ENCODE measurements around the gene GOLM1. TPM values are rescaled to one million over a fixed set of nuclear protein-coding genes. Genes with fewer than 3 reads are reported as not detected.

The GOLM1 gene
- total and polyA plus RNA-seq, 2 of the 13 experiments (the other 11 are each of a cell fraction or from before 2014, with no cell fraction given), result 0.20 to 0.30 TPM

GRCh38 chr9:86041311-86041741, 58.0 kb downstream of the GOLM1 start:
- ChIA-PET POLR2A (no interaction called here), CTCF (ENCODE audit: low intra/inter-chr PET ratio, low total read pairs) (no interaction called here)
- no peak overlapping the region for H3K4me3 ChIP-seq (replicated peaks in 1 of 3; ENCODE audit: insufficient read depth in 1 of 3, low read depth in 2 of 3, low read length in 3 of 3)
- WGBS (ENCODE audit: low lambda C conversion rate), result 100% methylated on average over 1 of the region's 8 CpGs
- FAIRE-seq (no peak), DNase-seq (ENCODE audit: low spot score) (no peak), ATAC-seq (no peak)
- no peaks in the 10 kb centered on the region for H3K9me3 ChIP-seq (ENCODE audit: low read length)
- no peak overlapping the region for H3K9ac ChIP-seq (ENCODE audit: insufficient read depth, low read depth, low read length)
- TF ChIP-seq ZSCAN12 (CRISPR knock-in tag; IDR thresholded peaks at IDR 0.05), result no peak
- TF ChIP-seq MEIS1 (CRISPR knock-in tag; IDR thresholded peaks at IDR 0.05; ENCODE audit: borderline replicate concordance), result no peak
- no peak for TF ChIP-seq JDP2 (CRISPR knock-in tag; IDR thresholded peaks at IDR 0.05; ENCODE audit: borderline replicate concordance)
- no peak for TF ChIP-seq ZNF367 (CRISPR knock-in tag; IDR thresholded peaks at IDR 0.05; ENCODE audit: borderline replicate concordance)
- no peak for TF ChIP-seq FOSL1 (CRISPR knock-in tag; IDR thresholded peaks at IDR 0.05; ENCODE audit: borderline replicate concordance)
- TF ChIP-seq ZKSCAN8 (CRISPR knock-in tag; IDR thresholded peaks at IDR 0.05; ENCODE audit: borderline replicate concordance), result no peak
- no peak for TF ChIP-seq ARHGAP35 (CRISPR knock-in tag; IDR thresholded peaks at IDR 0.05; ENCODE audit: borderline replicate concordance)
- no peak for TF ChIP-seq ATF5 (CRISPR knock-in tag; IDR thresholded peaks at IDR 0.05; ENCODE audit: low read depth)
- TF ChIP-seq, protein P1, sequence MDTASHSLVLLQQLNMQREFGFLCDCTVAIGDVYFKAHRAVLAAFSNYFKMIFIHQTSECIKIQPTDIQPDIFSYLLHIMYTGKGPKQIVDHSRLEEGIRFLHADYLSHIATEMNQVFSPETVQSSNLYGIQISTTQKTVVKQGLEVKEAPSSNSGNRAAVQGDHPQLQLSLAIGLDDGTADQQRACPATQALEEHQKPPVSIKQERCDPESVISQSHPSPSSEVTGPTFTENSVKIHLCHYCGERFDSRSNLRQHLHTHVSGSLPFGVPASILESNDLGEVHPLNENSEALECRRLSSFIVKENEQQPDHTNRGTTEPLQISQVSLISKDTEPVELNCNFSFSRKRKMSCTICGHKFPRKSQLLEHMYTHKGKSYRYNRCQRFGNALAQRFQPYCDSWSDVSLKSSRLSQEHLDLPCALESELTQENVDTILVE (CRISPR knock-in tag; IDR thresholded peaks at IDR 0.05), result no peak
- no peak for TF ChIP-seq ZNF33B (CRISPR knock-in tag; IDR thresholded peaks at IDR 0.05)
- TF ChIP-seq NFYC (CRISPR knock-in tag; IDR thresholded peaks at IDR 0.05), result no peak
- no peak for TF ChIP-seq SAP130 (CRISPR knock-in tag; IDR thresholded peaks at IDR 0.05; ENCODE audit: low read depth)
- TF ChIP-seq ZNF251 (CRISPR knock-in tag; IDR thresholded peaks at IDR 0.05), result no peak
- TF ChIP-seq, protein P2, sequence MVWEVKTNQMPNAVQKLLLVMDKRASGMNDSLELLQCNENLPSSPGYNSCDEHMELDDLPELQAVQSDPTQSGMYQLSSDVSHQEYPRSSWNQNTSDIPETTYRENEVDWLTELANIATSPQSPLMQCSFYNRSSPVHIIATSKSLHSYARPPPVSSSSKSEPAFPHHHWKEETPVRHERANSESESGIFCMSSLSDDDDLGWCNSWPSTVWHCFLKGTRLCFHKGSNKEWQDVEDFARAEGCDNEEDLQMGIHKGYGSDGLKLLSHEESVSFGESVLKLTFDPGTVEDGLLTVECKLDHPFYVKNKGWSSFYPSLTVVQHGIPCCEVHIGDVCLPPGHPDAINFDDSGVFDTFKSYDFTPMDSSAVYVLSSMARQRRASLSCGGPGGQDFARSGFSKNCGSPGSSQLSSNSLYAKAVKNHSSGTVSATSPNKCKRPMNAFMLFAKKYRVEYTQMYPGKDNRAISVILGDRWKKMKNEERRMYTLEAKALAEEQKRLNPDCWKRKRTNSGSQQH (CRISPR knock-in tag; IDR thresholded peaks at IDR 0.05; ENCODE audit: low read depth), result no peak
- TF ChIP-seq XBP1 (CRISPR knock-in tag; IDR thresholded peaks at IDR 0.05), result no peak
- no peak for TF ChIP-seq PLRG1 (conservative IDR thresholded peaks at IDR 0.05)
- TF ChIP-seq, protein P3, sequence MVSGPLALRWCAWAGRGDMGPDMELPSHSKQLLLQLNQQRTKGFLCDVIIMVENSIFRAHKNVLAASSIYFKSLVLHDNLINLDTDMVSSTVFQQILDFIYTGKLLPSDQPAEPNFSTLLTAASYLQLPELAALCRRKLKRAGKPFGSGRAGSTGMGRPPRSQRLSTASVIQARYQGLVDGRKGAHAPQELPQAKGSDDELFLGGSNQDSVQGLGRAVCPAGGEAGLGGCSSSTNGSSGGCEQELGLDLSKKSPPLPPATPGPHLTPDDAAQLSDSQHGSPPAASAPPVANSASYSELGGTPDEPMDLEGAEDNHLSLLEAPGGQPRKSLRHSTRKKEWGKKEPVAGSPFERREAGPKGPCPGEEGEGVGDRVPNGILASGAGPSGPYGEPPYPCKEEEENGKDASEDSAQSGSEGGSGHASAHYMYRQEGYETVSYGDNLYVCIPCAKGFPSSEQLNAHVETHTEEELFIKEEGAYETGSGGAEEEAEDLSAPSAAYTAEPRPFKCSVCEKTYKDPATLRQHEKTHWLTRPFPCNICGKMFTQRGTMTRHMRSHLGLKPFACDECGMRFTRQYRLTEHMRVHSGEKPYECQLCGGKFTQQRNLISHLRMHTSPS (CRISPR knock-in tag; IDR thresholded peaks at IDR 0.05; ENCODE audit: low read depth), result no peak
- TF ChIP-seq KLF12 (CRISPR knock-in tag; IDR thresholded peaks at IDR 0.05; ENCODE audit: borderline replicate concordance), result no peak
- no peak for TF ChIP-seq ZNF710 (CRISPR knock-in tag; IDR thresholded peaks at IDR 0.05; ENCODE audit: borderline replicate concordance)
- no peak for TF ChIP-seq TBP (CRISPR knock-in tag; IDR thresholded peaks at IDR 0.05)
- no peak overlapping the region for H3K4me2 ChIP-seq (ENCODE audit: low read depth, low read length)
- no peaks in the 10 kb centered on the region for H3K36me3 ChIP-seq (replicated peaks in 1 of 2; ENCODE audit: control insufficient read depth in 1 of 2, insufficient read depth in 2 of 2, low read length in 2 of 2)
- no TSS peak for BruUV-seq (replicated peaks)
- in situ Hi-C loops (cut with HindIII; ENCODE audit: extremely low pct_ligation_motif_present, low pct_unique_long_range_greater_than_20kb), result no loop called here
- H3K27ac ChIP-seq (ENCODE audit: extremely low read length, insufficient read depth, low read length), result no peak overlapping the region
- H4K20me1 ChIP-seq (ENCODE audit: insufficient read depth, low read length), result no peaks in the 10 kb centered on the region
- no peaks in the 10 kb centered on the region for H3K4me1 ChIP-seq (ENCODE audit: insufficient read depth, low read length)
- H2AFZ ChIP-seq (ENCODE audit: low read length), result no peak overlapping the region
- intact Hi-C loops (cut with micrococcal nuclease; ENCODE audit: unreplicated experiment), result no loop called here
- no peaks in the 10 kb centered on the region for H3K79me2 ChIP-seq (ENCODE audit: insufficient read depth, low read length)
- H3K27me3 ChIP-seq (ENCODE audit: control insufficient read depth in 1 of 2, insufficient read depth in 2 of 2, low read length in 2 of 2), result no peaks in the 10 kb centered on the region; a peak in 1 of 5 replicates
